HCT116 (cell line): ENCODE results near the gene RIPK3. TPM values are rescaled to one million over a fixed set of nuclear protein-coding genes. Genes with fewer than 3 reads are reported as not detected.

Source experiments
- ATAC-seq: fragments of 200-7000 bp; cut with Tn5 transposase; 2 replicates; pipeline ENCODE4 v1.9.1; 2020; ENCODE audit warnings: mild to moderate bottlenecking, moderate library complexity
- BruUV-seq: library from RNA; stranded (reverse); fragments of 400-500 nt; replicated peaks from 2 replicates; lab custom pipeline; 2021; lab: Mats Ljungman, UMichigan
- CTCF ChIA-PET: fragments of 300-600 bp; sonication (Branson Sonifier 250); formaldehyde crosslinking; loops from one replicate; lab custom pipeline; 2021; ENCODE audit warnings: antibody characterized with exemption; lab: Charles Lee
- POLR2A ChIA-PET: fragments of 300-600, 350-600 bp; sonication (Branson Sonifier 250); formaldehyde crosslinking; loops from one replicate; lab custom pipeline; 2021; ENCODE audit warnings: antibody characterized with exemption; lab: Charles Lee
- RAD21 ChIA-PET, 2 experiments: fragments of 300-600 bp; sonication (Branson Sonifier 250); formaldehyde crosslinking; loops; one replicate each; lab custom pipeline; 2023; ENCODE audit warnings: low total read pairs in 2 of 2; ENCODE audit not compliant: uncharacterized antibody in 2 of 2, unreplicated experiment in 2 of 2, low non-redundant PET in 1 of 2; lab: Charles Lee
- DNase-seq: peaks from one replicate; pipeline ENCODE4 v3.0.0-alpha.2; 2010; ENCODE audit warnings: low read depth, low spot score
- H2AFZ ChIP-seq: fragments of 200-600 bp; shearing (Covaris generic), sonication (generic); 2 replicates; pipeline ENCODE4 v1.6.1; 2017; ENCODE audit warnings: low read depth, mixed run types, mixed read lengths, antibody characterized with exemption, low read length; ENCODE audit not compliant: poor library complexity, severe bottlenecking
- H3K27ac ChIP-seq: 2 replicates; pipeline ENCODE4 v1.5.1; 2012; ENCODE audit warnings: low read depth, low read length
- H3K27me3 ChIP-seq: fragments of 200-600 bp; sonication (generic); 2 replicates; pipeline ENCODE4 v1.6.1; 2016; ENCODE audit warnings: mixed run types, low read length, mixed read lengths; ENCODE audit not compliant: insufficient read depth
- H3K36me3 ChIP-seq, 2 experiments: fragments of 200-500 bp in 1 of 2; fragments of 200-600 bp in 1 of 2; sonication (Bioruptor generic) in 1 of 2; sonication (generic) in 1 of 2; 2 replicates each; pipeline versions ENCODE4 v1.5.1 to v1.6.1; 2014 to 2016; ENCODE audit warnings: low read length in 2 of 2, inconsistent platforms in 1 of 2, mixed read lengths in 1 of 2, mixed run types in 1 of 2; ENCODE audit not compliant: insufficient read depth in 2 of 2, control insufficient read depth in 1 of 2
- H3K4me1 ChIP-seq, 2 experiments: fragments of 200-600 bp in 1 of 2; sonication (generic) in 1 of 2; 2 replicates each; pipeline versions ENCODE4 v1.5.1 to v1.6.1; 2012 to 2017; ENCODE audit warnings: low read length in 2 of 2, inconsistent platforms in 1 of 2, mild to moderate bottlenecking in 1 of 2, mixed read lengths in 1 of 2, mixed run types in 1 of 2, moderate library complexity in 1 of 2; ENCODE audit not compliant: insufficient read depth in 2 of 2, control insufficient read depth in 1 of 2
- H3K4me2 ChIP-seq: fragments of 200-600 bp; sonication (generic); 2 replicates; pipeline ENCODE4 v1.6.1; 2017; ENCODE audit warnings: mixed run types, low read length, mixed read lengths
- H3K4me3 ChIP-seq, 2 experiments: fragments of 200-600 bp in 1 of 2; sonication (generic) in 1 of 2; replicated peaks in 1 of 2; 2 replicates each; pipeline ENCODE4 v1.5.1; 2011 to 2016; ENCODE audit warnings: low read length in 2 of 2, control low read depth in 1 of 2, low read depth in 1 of 2, mild to moderate bottlenecking in 1 of 2, mixed read lengths in 1 of 2, mixed run types in 1 of 2
- H3K79me2 ChIP-seq: fragments of 200-600 bp; sonication (generic); 2 replicates; pipeline ENCODE4 v1.6.1; 2017; ENCODE audit warnings: mild to moderate bottlenecking, mixed run types, low read length, moderate library complexity, mixed read lengths; ENCODE audit not compliant: insufficient read depth
- H3K9ac ChIP-seq: fragments of 200-600 bp; sonication (generic); 2 replicates; pipeline ENCODE4 v1.6.1; 2016; ENCODE audit warnings: low read length, mixed read lengths
- H3K9me2 ChIP-seq: fragments of 200-600 bp; sonication (generic), shearing (Covaris generic); 2 replicates; pipeline ENCODE4 v1.6.1; 2017; ENCODE audit warnings: mixed run types, mild to moderate bottlenecking, moderate library complexity; ENCODE audit not compliant: insufficient read depth
- H3K9me3 ChIP-seq, 2 experiments: fragments of 200-500 bp in 1 of 2; fragments of 200-600 bp in 1 of 2; sonication (Bioruptor generic) in 1 of 2; sonication (generic) in 1 of 2; 2 replicates each; pipeline ENCODE4 v1.6.1; 2014 to 2017; ENCODE audit warnings: low read length in 2 of 2, mixed read lengths in 2 of 2, inconsistent platforms in 1 of 2, low read depth in 1 of 2, mild to moderate bottlenecking in 1 of 2, mixed run types in 1 of 2, moderate library complexity in 1 of 2; ENCODE audit not compliant: control insufficient read depth in 1 of 2, insufficient read depth in 1 of 2
- H4K20me1 ChIP-seq: fragments of 200-600 bp; sonication (generic), shearing (Covaris generic); 2 replicates; pipeline ENCODE4 v1.6.1; 2017; ENCODE audit warnings: mixed run types, mild to moderate bottlenecking, moderate library complexity; ENCODE audit not compliant: insufficient read depth
- CEBPB ChIP-seq: IDR thresholded peaks from 2 replicates; pipeline ENCODE4 v1.6.1; 2012; ENCODE audit warnings: low read depth
- EZH2phosphoT487 ChIP-seq: fragments of 200-600 bp; IDR thresholded peaks from 2 replicates; pipeline ENCODE4 v1.6.1; 2018; ENCODE audit warnings: antibody characterized with exemption, borderline replicate concordance
- POLR2AphosphoS5 ChIP-seq: IDR thresholded peaks from 2 replicates; pipeline ENCODE4 v1.6.1; 2011; ENCODE audit warnings: mild to moderate bottlenecking, low read depth, low read length, moderate library complexity
- RAD21 ChIP-seq: IDR thresholded peaks from 2 replicates; pipeline ENCODE4 v1.6.1; 2012; ENCODE audit warnings: low read depth, mild to moderate bottlenecking
- SIN3A ChIP-seq: IDR thresholded peaks from 2 replicates; pipeline ENCODE4 v1.6.1; 2012; ENCODE audit warnings: low read depth
- ZFX ChIP-seq: fragments of 450-650 bp; IDR thresholded peaks from 2 replicates; pipeline ENCODE4 v1.6.1; 2017
- intact Hi-C: fragments of 100-400 bp; cut with micrococcal nuclease; formaldehyde crosslinking; loops from 2 replicates; pipeline ENCODE4 v1.10.0; 2022
- total RNA-seq: library from RNA; stranded (reverse); gene quantifications from one replicate; pipeline ENCODE4 v1.2.1, GENCODE V29; 2021; ENCODE audit not compliant: unreplicated experiment
- TF ChIP-seq, protein P1 (sequence below): IDR thresholded peaks from 2 replicates; pipeline ENCODE4 v1.6.1; 2011; ENCODE audit warnings: mild to moderate bottlenecking, low read length, moderate library complexity; ENCODE audit not compliant: insufficient replicate concordance; ENCODE audit errors: extremely low read depth
- TF ChIP-seq, protein P2 (sequence below), 3 experiments: fragments of 200-600 bp in 1 of 3; sonication (generic) in 1 of 3; IDR thresholded peaks in 2 of 3; conservative IDR thresholded peaks in 1 of 3; 2 replicates each; pipeline ENCODE4 v1.5.1; 2012 to 2017; ENCODE audit warnings: low read depth in 2 of 3, low read length in 2 of 3, antibody characterized with exemption in 1 of 3, borderline replicate concordance in 1 of 3, control low read depth in 1 of 3, mild to moderate bottlenecking in 1 of 3, mixed read lengths in 1 of 3, mixed run types in 1 of 3, moderate library complexity in 1 of 3; ENCODE audit not compliant: insufficient read depth in 1 of 3

RIPK3 gene
- total RNA-seq, 1 experiment from 2014 or later = not detected

- TF ChIP-seq, protein P1, sequence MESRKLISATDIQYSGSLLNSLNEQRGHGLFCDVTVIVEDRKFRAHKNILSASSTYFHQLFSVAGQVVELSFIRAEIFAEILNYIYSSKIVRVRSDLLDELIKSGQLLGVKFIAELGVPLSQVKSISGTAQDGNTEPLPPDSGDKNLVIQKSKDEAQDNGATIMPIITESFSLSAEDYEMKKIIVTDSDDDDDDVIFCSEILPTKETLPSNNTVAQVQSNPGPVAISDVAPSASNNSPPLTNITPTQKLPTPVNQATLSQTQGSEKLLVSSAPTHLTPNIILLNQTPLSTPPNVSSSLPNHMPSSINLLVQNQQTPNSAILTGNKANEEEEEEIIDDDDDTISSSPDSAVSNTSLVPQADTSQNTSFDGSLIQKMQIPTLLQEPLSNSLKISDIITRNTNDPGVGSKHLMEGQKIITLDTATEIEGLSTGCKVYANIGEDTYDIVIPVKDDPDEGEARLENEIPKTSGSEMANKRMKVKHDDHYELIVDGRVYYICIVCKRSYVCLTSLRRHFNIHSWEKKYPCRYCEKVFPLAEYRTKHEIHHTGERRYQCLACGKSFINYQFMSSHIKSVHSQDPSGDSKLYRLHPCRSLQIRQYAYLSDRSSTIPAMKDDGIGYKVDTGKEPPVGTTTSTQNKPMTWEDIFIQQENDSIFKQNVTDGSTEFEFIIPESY = no peak
Measured at GRCh38 chr14:24323341-24323740, 16.4 kb downstream of the RIPK3 start (continued).

DNA sequence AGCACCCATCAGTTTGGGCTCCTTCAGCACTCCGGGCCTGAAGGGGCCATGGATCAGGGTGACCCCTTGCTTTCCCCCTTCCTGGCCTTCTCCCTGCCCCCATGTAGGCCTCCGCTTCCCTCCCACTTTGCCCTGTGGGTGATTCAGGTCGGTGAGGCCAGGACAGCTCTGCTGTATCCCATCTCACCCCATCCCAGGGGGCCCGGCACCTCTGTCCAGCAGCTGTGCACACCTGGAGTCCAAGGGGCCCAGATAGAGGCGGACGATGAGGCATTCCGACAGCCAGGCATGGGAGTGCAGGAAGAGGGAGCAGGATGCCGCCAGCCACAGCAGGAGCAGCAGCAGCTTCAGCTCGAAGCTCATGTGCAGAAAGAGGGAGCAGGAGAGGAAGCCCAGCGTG lies 17.1 kb downstream of the RIPK3 start:
- H3K9me2 ChIP-seq = no peaks in the 10 kb centered on the region
- no peak overlapping the region for H3K9ac ChIP-seq
- DNase-seq = no peak
- peaks cover 2 to 5% of the 10 kb centered on the region in 2 experiments for H3K4me1 ChIP-seq
- ChIA-PET POLR2A (no interaction called here), CTCF (no interaction called here), RAD21 (no interaction called here)
- H3K36me3 ChIP-seq = no peaks in the 10 kb centered on the region
- no peaks in the 10 kb centered on the region for H3K79me2 ChIP-seq
- H2AFZ ChIP-seq = no peak overlapping the region
- no peak for TF ChIP-seq SIN3A
- no peak for TF ChIP-seq ZFX
- no peak for TF ChIP-seq EZH2phosphoT487
- TF ChIP-seq RAD21 = no peak
- TF ChIP-seq CEBPB = no peak
- no peak for TF ChIP-seq POLR2AphosphoS5
- TF ChIP-seq, protein P2, sequence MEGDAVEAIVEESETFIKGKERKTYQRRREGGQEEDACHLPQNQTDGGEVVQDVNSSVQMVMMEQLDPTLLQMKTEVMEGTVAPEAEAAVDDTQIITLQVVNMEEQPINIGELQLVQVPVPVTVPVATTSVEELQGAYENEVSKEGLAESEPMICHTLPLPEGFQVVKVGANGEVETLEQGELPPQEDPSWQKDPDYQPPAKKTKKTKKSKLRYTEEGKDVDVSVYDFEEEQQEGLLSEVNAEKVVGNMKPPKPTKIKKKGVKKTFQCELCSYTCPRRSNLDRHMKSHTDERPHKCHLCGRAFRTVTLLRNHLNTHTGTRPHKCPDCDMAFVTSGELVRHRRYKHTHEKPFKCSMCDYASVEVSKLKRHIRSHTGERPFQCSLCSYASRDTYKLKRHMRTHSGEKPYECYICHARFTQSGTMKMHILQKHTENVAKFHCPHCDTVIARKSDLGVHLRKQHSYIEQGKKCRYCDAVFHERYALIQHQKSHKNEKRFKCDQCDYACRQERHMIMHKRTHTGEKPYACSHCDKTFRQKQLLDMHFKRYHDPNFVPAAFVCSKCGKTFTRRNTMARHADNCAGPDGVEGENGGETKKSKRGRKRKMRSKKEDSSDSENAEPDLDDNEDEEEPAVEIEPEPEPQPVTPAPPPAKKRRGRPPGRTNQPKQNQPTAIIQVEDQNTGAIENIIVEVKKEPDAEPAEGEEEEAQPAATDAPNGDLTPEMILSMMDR (IDR thresholded peaks at IDR 0.05 in 2 of 3, conservative IDR thresholded peaks at IDR 0.05 in 1 of 3; ENCODE audit: borderline replicate concordance in 1 of 3, insufficient read depth in 1 of 3, low read depth in 2 of 3, low read length in 2 of 3) = no peak
- BruUV-seq = no TSS peak
- 0 out of 2 replicates have a peak, but pooled peaks cover 4% of the 10 kb centered on the region for H3K27me3 ChIP-seq
- intact Hi-C loops = no loop called here
- no peak overlapping the region for H3K4me3 ChIP-seq
- H3K27ac ChIP-seq = no peak overlapping the region
- no peaks in the 10 kb centered on the region for H3K9me3 ChIP-seq
- no peak for ATAC-seq
- H4K20me1 ChIP-seq = no peaks in the 10 kb centered on the region
- no peak overlapping the region for H3K4me2 ChIP-seq
